Fibroblast of pulmonary artery (primary cell): ENCODE results near the gene SSBP2.

Experiments
- DNase-seq: peaks from one replicate; pipeline ENCODE4 v3.0.0-alpha.2; 2010; ENCODE audit warnings: low read depth
- H3K4me3 ChIP-seq: replicated peaks from 2 replicates; pipeline ENCODE4 v1.5.1; 2011; ENCODE audit warnings: low read depth, mild to moderate bottlenecking, control low read depth, low read length, moderate library complexity
- CTCF ChIP-seq: IDR thresholded peaks from 2 replicates; pipeline ENCODE4 v1.5.1; 2011; ENCODE audit warnings: mild to moderate bottlenecking, control low read depth, low read length, inconsistent platforms; ENCODE audit errors: missing control alignments

Gene SSBP2

GRCh38 chr5:81389025-81389424 is 361.9 kb downstream of the SSBP2 start:
- no peak for TF ChIP-seq CTCF
- no peak overlapping the region for H3K4me3 ChIP-seq
- no peak for DNase-seq

- DNase-seq, result no peak
- H3K4me3 ChIP-seq, result no peak overlapping the region
- no peak for TF ChIP-seq CTCF
Measured at GRCh38 chr5:81388169-81388568, 362.7 kb downstream of the SSBP2 start.

- no peak for DNase-seq
- H3K4me3 ChIP-seq, result no peak overlapping the region
- no peak for TF ChIP-seq CTCF
Measured at GRCh38 chr5:81383867-81384266, 367.0 kb downstream of the SSBP2 start.

GRCh38 chr5:81371354-81371876 is 379.5 kb downstream of the SSBP2 start:
- no peak for DNase-seq
- TF ChIP-seq CTCF, result no peak

GRCh38 chr5:81370912-81371311 is 380.0 kb downstream of the SSBP2 start:
- TF ChIP-seq CTCF, result no peak
- H3K4me3 ChIP-seq, result no peak overlapping the region
- no peak for DNase-seq

More at GRCh38 chr5:81371354-81371876, 379.5 kb downstream of the SSBP2 start:
- H3K4me3 ChIP-seq, result no peak overlapping the region

GRCh38 chr5:81365541-81365940 is 385.4 kb downstream of the SSBP2 start:
- no peak overlapping the region for H3K4me3 ChIP-seq
- DNase-seq, result no peak
- TF ChIP-seq CTCF, result no peak

- H3K4me3 ChIP-seq, result no peak overlapping the region
- no peak for TF ChIP-seq CTCF
- DNase-seq, result no peak
Measured at GRCh38 chr5:81363093-81363871, 387.6 kb downstream of the SSBP2 start.
